ENCODE measurements around the gene PINLYP.

PINLYP gene

DNA sequence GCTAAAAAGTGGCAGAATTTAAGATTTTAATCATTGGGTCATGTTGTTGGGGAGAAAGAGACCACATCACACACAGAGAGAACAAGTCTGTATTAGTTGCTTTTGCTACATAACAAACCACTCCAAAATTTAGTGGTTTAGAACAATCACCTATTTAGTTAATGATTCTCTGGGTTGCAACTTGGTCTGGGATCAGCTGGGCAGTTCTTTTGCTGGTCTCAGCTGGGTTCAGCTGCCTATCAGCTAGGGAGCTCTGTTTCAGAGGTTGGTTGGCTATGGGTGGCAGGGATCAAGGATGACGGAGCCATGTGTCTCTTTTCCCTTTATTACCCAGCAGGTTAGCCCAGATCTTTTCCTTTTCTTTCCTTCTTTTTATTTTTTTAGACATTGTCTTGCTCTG lies 8.9 kb downstream of the PINLYP start:
- TF ChIP-seq GATA3 (IDR thresholded peaks at IDR 0.05; ENCODE audit: low read depth, low read length) (no peak), GATA2 (IDR thresholded peaks at IDR 0.05; ENCODE audit: low read depth, low read length) (no peak)

DNA sequence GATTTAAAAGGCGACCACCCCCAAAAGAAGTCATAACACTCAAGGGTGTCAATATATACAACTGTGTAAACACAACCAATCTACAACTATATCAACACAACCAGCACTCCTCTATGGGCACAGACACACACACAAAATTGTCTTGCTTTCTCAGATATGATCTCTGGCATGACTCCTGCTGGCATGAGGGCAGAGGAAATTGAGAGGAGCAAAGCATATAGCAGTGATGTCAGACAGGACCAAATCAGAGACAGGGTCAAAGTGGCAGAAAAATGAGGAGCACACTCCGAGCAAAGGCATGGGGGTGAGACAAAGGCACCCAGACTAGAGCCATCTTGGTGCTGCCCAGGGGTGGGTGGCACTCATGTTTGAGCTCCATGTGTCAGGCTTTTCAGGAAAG lies 10.7 kb downstream of the PINLYP start:
- peak; percentile 72 for TF ChIP-seq GATA2 (IDR thresholded peaks at IDR 0.05; ENCODE audit: low read depth, low read length)
- TF ChIP-seq GATA3 (IDR thresholded peaks at IDR 0.05; ENCODE audit: low read depth, low read length), result no peak

DNA sequence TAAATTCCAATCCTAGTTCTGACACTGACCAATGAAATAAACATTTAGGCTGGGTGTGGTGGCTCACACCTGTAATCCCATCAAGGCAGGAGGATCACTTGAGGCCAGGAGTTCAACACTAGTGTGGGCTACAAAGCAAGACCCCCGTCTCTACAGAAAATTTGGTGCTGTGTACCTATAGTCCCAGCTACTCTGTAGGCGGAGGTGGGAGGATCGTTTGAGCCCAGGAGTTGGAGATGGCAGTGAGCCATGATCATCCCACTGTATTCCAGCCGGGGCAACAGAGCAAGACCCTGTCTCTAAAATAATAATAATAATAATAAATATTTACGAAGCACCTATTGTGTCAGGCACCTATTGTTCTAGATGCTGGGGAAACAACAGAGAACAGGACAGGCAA lies 13.7 kb downstream of the PINLYP start:
- TF ChIP-seq GATA2 (IDR thresholded peaks at IDR 0.05; ENCODE audit: low read depth, low read length), result no peak
- no peak for TF ChIP-seq GATA3 (IDR thresholded peaks at IDR 0.05; ENCODE audit: low read depth, low read length)

DNA sequence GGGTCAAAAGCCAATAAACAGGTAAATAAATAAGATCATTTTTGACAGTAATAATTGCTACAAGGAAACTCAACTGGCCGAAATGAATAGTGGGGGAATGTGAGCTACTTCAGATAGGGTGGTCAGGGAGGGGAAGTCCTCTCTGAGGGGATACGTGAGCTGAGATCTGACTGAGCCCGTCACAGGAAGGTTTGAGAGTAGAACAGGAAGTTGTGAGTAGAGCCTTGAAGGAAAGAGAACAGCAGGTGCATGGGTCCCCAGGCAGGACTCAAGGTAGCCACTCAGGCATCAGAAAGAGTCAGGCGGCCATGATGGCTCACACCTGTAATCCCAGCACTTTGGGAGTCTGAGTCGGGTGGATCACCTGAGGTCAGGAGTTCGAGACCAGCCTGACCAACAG lies 14.1 kb downstream of the PINLYP start:
- TF ChIP-seq GATA3 (IDR thresholded peaks at IDR 0.05; ENCODE audit: low read depth, low read length), result no peak
- no peak for TF ChIP-seq GATA2 (IDR thresholded peaks at IDR 0.05; ENCODE audit: low read depth, low read length)

DNA sequence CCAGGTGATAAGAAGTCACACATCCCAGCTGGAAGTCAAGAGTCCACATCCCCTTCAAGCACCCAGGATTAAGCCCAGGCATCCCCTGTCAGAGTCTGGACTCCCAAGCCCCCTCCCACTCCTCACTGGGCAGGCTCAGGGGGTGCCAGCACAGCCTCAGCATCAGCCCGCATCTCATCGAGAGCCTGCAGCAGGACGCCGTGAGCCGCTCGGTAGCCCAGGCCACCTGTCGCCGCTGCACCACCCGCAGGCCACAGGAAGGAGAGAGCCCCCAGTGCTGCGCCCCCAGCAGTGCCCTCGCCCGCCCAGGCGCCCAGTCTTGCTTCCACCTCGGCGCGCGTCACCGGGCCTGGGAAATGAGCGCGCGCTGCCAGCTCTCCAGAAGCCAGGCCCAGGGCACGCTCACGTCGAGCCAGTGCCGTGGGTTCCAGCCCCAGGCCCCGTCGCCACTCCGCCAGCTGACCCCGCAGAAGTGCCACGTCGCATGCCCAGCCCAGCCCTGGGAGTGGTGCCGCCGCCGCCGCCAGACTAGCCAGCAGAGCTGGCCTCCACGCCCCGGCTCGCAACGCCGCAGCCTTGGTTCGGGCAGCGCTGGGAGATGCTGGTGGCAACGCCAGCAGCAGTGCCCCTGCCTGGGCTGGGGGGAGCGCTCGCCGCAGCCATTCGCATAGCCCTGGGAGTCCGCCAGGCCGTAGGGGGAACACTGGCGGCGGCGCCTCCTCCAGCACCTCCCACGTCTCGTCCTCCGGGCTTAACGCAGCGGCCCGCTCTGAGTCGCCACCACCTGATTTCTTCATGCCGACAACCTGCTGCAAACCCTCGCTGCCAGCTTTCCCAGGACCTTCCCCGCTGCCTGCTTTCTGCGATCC lies 16.5 kb downstream of the PINLYP start:
- TF ChIP-seq GATA3 (IDR thresholded peaks at IDR 0.05; ENCODE audit: low read depth, low read length), result no peak

DNA sequence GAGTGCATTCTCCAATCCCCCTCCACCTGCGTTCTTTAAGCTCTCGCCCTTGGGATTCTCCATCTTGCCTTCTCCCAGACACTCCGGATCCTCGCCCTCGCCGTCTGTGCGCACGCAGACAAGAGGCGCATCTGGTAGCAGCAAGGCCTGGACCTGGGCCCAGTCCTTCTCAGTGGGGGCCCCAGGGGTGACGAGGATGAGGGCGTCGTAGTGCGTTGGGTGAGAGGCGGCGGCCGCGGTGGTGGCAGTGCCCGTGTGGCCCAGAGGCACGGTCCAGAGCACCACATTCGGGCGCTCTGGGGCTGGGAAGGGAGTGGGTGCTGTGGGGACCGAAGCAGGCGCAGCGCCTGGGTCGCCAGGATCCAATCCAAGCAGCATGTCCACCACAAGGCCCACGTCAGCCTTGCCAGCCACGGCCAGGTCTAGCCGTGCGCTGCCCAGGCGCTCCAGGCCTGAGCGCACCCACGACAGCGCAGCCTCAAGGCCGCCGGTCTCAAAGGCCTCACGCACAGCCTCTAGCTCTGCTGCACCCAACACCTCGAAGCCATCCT lies 17.3 kb downstream of the PINLYP start:
- no peak for TF ChIP-seq GATA2 (IDR thresholded peaks at IDR 0.05; ENCODE audit: low read depth, low read length)
- no peak for TF ChIP-seq GATA3 (IDR thresholded peaks at IDR 0.05; ENCODE audit: low read depth, low read length)

DNA sequence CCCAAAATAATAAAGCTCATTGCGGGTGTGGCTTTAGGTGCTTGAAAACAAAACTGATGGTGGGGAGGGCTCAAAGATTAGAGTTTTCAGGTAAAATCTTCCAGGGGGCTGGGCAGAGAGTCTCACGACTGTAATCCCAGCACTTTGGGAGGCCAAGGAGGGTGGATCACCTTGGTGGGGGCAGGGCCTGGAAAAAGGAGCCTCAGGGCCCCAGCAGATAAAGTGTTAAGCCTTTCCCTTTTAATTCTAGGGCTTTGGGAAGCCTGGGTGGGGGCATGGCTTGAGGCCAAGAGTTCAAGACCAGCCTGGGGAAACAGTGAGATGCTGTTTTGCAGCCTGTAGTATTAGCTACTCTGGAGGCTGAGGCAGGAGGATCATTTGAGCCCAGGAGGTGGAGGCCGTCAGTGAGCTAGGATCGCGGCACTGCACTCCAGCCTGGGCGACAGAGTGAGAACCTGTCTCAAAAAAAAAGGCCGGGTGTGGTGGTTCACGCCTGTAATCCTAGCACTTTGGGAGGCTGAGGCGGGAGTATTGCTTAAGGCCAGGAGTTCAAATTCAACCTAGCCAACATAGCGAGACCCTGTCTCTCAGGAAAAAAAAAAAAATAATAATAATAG lies 18.6 kb downstream of the PINLYP start:
- TF ChIP-seq GATA3 (IDR thresholded peaks at IDR 0.05; ENCODE audit: low read depth, low read length), result no peak
- no peak for TF ChIP-seq GATA2 (IDR thresholded peaks at IDR 0.05; ENCODE audit: low read depth, low read length)

DNA sequence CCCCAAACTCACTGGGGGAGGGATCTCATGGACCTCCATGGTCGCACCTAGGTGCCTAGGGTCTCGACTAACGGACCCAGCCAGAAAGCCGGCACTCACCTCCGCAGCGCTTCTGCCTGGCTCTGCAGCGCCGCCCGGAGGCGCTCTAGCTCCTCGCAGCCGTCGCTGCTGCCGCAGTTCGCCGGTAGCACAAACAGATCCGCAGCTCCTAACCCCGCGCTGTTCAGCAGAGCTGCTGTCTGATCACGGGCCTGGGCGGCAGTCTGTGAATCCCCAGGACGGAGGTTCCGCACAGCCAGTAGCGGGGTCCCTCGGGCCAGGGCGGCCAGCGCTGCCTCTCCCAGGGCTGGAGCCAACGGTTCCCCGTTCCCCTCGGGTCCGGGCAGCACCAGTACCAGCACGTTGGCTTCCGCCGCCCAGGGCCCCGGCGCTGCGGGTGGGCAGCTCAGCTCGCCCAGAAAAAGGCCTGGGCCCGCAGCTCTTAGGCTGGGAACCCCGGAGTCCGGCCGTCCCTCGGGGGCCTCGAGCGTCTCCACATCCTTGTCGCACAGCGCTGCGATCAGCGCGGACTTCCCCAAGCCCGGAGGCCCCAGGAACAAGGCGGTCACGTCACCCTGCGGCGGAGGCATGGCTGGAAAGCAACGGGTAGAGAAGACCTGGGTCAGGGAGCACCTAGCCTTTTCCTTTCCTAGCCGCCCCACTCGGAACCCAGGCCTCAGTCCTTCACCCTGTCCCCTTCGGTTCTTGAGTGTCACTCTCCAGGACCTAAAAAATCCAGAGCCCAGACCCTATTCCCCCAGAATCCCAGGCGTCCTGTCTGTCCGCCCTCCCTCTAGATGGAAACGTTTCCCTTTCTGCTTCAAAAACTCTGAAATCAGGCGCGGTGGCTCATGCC lies 19.4 kb downstream of the PINLYP start:
- TF ChIP-seq GATA3 (IDR thresholded peaks at IDR 0.05; ENCODE audit: low read depth, low read length) (no peak), GATA2 (IDR thresholded peaks at IDR 0.05; ENCODE audit: low read depth, low read length) (no peak)

DNA sequence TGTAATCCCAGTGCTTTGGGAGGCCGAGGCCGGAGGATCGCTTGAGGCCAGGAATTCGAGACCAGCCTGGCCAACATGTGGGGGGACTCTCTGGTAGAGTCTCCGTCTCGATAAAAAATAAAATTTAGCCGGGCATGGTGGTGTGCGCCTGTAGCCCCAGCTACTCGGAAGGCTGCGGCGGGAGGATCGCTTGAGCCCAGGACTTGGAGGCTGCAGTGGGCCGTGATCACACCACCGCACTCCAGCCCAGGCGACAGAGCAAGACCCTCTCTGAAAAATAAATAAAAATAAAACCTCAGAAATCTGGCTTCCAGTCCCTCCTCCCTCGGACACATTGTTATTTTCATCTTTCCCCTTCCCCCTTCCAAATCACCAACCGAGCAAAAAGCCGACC lies 20.0 kb downstream of the PINLYP start:
- no peak for TF ChIP-seq GATA3 (IDR thresholded peaks at IDR 0.05; ENCODE audit: low read depth, low read length)

DNA sequence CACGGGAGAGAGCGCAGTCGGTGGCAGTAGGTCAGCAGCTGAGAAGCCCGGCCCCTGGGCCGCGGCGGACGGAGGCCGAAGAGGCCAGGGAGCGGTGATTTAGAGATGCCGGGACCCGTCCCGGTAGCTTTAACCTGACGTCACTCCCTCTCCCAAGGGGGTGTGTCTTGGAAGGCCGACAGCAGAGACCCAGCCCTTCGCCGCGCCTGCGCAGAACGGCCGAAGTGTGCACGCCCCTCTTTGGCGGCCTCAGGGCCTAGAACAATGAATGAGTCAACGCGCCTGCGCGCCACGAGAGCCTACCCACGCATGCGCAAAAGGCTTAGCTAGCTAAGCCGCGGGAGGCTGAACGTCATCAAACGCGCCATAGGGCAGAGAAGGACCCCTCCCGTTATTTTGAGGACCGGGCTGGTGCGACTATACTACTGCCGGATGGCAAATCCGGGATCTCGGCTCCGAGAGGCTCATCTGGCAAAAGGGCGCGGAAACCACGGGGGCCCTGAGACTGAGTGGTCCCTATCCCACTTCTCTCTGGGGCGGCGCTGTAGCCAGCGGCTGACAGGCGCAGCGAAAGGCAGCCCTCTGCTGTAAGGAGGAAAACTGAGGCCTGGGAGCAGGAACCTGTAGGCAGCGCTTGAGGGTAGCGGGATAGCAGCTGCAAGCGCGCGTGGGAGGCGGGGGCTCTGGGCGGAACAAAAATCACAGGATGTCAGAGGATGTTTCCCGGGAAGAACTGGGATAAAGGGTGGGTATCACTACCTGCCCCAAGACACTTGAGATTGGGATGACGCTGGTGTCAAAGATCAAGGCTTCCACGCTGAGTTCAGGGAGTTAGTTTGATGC lies 20.6 kb downstream of the PINLYP start, which contains the start of the genes IRGQ and ZNF576:
Gene IRGQ (minus strand): TSS at position 136 of the 843 bp plus-strand sequence. CDS start 796 bp downstream, outside the sequence.
Gene ZNF576 (plus strand): TSS at position 597 of the 843 bp plus-strand sequence. CDS start 514 bp downstream, outside the sequence.
- TF ChIP-seq GATA3 (IDR thresholded peaks at IDR 0.05; ENCODE audit: low read depth, low read length) (no peak), GATA2 (IDR thresholded peaks at IDR 0.05; ENCODE audit: low read depth, low read length) (0 out of 2 replicates have a peak, but pooled peaks have one; percentile 18)

DNA sequence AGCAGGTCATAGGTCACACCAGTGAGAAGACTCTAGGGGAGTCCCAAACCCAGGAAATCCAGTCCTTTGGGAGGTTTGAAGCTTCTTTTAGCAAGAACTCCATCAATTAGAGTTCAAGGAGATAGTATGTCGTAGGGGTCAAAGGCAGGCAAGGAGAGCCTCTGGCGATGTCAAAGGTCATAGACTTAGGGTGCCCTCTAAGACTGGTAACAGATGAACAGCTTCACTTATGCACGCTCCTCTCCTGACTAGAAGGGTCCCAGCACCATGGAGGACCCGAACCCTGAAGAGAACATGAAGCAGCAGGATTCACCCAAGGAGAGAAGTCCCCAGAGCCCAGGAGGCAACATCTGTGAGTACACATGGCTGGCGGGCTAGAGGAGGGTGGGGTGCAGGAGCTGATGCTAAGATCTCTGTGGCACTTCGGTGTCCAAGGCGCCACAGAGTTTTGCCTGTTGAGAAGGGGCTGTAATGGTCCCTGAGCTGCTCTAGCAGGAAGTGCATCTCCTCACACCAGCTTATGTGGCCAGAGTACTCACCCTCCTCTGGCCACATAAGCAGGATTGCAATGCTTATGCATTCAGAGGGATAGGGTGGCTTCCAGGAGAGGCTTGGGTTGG lies 21.4 kb downstream of the PINLYP start:
- TF ChIP-seq GATA2 (IDR thresholded peaks at IDR 0.05; ENCODE audit: low read depth, low read length), result no peak
- no peak for TF ChIP-seq GATA3 (IDR thresholded peaks at IDR 0.05; ENCODE audit: low read depth, low read length)

DNA sequence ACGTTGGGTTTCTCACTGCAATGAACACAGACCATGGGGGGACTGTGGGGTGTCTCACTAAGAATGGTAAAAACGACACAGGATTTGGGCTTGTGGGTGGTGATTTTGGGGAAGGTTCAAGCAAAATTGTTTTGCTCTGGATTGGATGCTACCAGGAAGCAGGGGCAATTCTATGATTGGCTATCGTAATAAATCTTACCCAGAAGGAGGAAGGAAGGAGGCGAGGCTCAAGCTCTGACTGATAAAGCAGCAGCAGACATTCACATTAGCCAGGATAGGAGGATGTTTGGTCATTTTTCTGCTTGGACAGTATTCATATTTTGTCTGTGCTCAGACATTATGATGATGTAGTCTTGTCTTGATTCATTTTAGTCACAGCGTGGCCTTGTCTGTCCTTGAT lies 22.3 kb downstream of the PINLYP start:
- TF ChIP-seq GATA3 (IDR thresholded peaks at IDR 0.05; ENCODE audit: low read depth, low read length), result no peak
- no peak for TF ChIP-seq GATA2 (IDR thresholded peaks at IDR 0.05; ENCODE audit: low read depth, low read length)

Data from SH-SY5Y (cell line).